Esophagus muscularis mucosa (tissue), 3 donors: ENCODE results near the gene RNLS.

Experiments
- CTCF ChIP-seq, 3 experiments: fragments of 200-600 bp in 2 of 3; fragments of 450-650 bp in 1 of 3; sonication (generic) in 2 of 3; IDR thresholded peaks; one replicate each; pipeline ENCODE4 v1.5.1; 2017 to 2019; ENCODE audit warnings: antibody characterized with exemption in 3 of 3, mild to moderate bottlenecking in 2 of 3, moderate library complexity in 1 of 3
- POLR2A ChIP-seq: fragments of 450-650 bp; IDR thresholded peaks from one replicate; pipeline ENCODE4 v1.6.1; 2017; ENCODE audit warnings: antibody characterized with exemption, moderate library complexity, mild to moderate bottlenecking, low read depth

- TF ChIP-seq CTCF (IDR thresholded peaks at IDR 0.05): no peak
- no peak for TF ChIP-seq POLR2A
These were observed 210.1 kb downstream of the RNLS start for GRCh38 chr10:88372881-88373592.
